NCI-H1092 (cell line): ENCODE data around the gene SFXN4.

Experiments used
- DNase-seq: peaks from one replicate; lab custom pipeline; 2025; lab: John Stamatoyannopoulos, UW

Gene SFXN4

GRCh38 chr10:119165171-119166117 lies at the start of gene SFXN4:
Gene SFXN4 (minus strand): TSS chr10:119165714. CDS start chr10:119165647, 67 bp downstream.
- DNase-seq = no peak

GRCh38 chr10:119211625-119212441 lies 46.3 kb upstream of the SFXN4 start:
- no peak for DNase-seq

- DNase-seq = no peak
Observed at GRCh38 chr10:119211176-119211575, 45.7 kb upstream of the SFXN4 start.

- no peak for DNase-seq
Observed at GRCh38 chr10:119210633-119211032, 45.1 kb upstream of the SFXN4 start.

GRCh38 chr10:119209736-119210355 lies 44.3 kb upstream of the SFXN4 start:
- DNase-seq = no peak

GRCh38 chr10:119209035-119209735 lies 43.7 kb upstream of the SFXN4 start:
- peak; percentile 4 for DNase-seq

GRCh38 chr10:119208553-119208940 lies 43.0 kb upstream of the SFXN4 start:
- DNase-seq = no peak

- DNase-seq = peak; percentile 14
Observed at GRCh38 chr10:119207713-119208552, 42.4 kb upstream of the SFXN4 start.

GRCh38 chr10:119207366-119207666 lies 41.8 kb upstream of the SFXN4 start, which contains the start of gene GRK5:
Gene GRK5 (plus strand): TSS chr10:119207571. CDS start chr10:119207918, 347 bp downstream.
- peak; percentile 76 for DNase-seq

GRCh38 chr10:119206603-119207365 lies 41.3 kb upstream of the SFXN4 start:
- DNase-seq = peak; percentile 15

- no peak for DNase-seq
Observed at GRCh38 chr10:119205894-119206602, 40.5 kb upstream of the SFXN4 start.

- no peak for DNase-seq
Observed at GRCh38 chr10:119203006-119203405, 37.5 kb upstream of the SFXN4 start.

- DNase-seq = no peak
Observed at GRCh38 chr10:119201233-119201632, 35.7 kb upstream of the SFXN4 start.

- DNase-seq = peak; percentile 25
Observed at GRCh38 chr10:119199231-119199992, 33.9 kb upstream of the SFXN4 start.

GRCh38 chr10:119198438-119198837 lies 32.9 kb upstream of the SFXN4 start:
- no peak for DNase-seq

GRCh38 chr10:119197921-119198320 lies 32.4 kb upstream of the SFXN4 start:
- DNase-seq = no peak

GRCh38 chr10:119191881-119192280 lies 26.4 kb upstream of the SFXN4 start:
- DNase-seq = no peak

- DNase-seq = no peak
Observed at GRCh38 chr10:119190954-119191785, 25.7 kb upstream of the SFXN4 start.
